Effector CD4-positive, alpha-beta T cell (primary cell): ENCODE measurements around the gene RAB23.

Experiments
- DNase-seq: peaks from one replicate; pipeline ENCODE4 v3.0.0-alpha.2; 2020

RAB23 gene

GRCh38 chr6:57242505-57242904 lies 20.4 kb upstream of the RAB23 start:
- DNase-seq: no peak

GRCh38 chr6:57226221-57226620 lies 4.1 kb upstream of the RAB23 start:
- no peak for DNase-seq

GRCh38 chr6:57224769-57225515 lies 2.8 kb upstream of the RAB23 start:
- no peak for DNase-seq

GRCh38 chr6:57222743-57223077 lies 603 bp upstream of the RAB23 start:
- no peak for DNase-seq

- peak; percentile 42 for DNase-seq
Observed at GRCh38 chr6:57221191-57221935, 744 bp downstream of the RAB23 start.

- no peak for DNase-seq
Observed at GRCh38 chr6:57220083-57220703, 1.9 kb downstream of the RAB23 start.

GRCh38 chr6:57217270-57217669 lies 4.8 kb downstream of the RAB23 start:
- no peak for DNase-seq

- no peak for DNase-seq
Observed at GRCh38 chr6:57216235-57217101, 5.6 kb downstream of the RAB23 start.

- no peak for DNase-seq
Observed at GRCh38 chr6:57215260-57215659, 6.8 kb downstream of the RAB23 start.

GRCh38 chr6:57210060-57210459 lies 12.0 kb downstream of the RAB23 start:
- DNase-seq: no peak

- DNase-seq: no peak
Observed at GRCh38 chr6:57209030-57209429, 13.1 kb downstream of the RAB23 start.

GRCh38 chr6:57207872-57208271 lies 14.2 kb downstream of the RAB23 start:
- DNase-seq: no peak

- no peak for DNase-seq
Observed at GRCh38 chr6:57207141-57207540, 15.0 kb downstream of the RAB23 start.

- DNase-seq: no peak
Observed at GRCh38 chr6:57205550-57206328, 16.4 kb downstream of the RAB23 start.

GRCh38 chr6:57201718-57202117 lies 20.4 kb downstream of the RAB23 start:
- DNase-seq: no peak

GRCh38 chr6:57198926-57199636 lies 23.0 kb downstream of the RAB23 start:
- DNase-seq: no peak

- DNase-seq: no peak
Observed at GRCh38 chr6:57195457-57195856, 26.6 kb downstream of the RAB23 start.

- DNase-seq: no peak
Observed at GRCh38 chr6:57193177-57193576, 28.9 kb downstream of the RAB23 start.

GRCh38 chr6:57190140-57190539 lies 32.0 kb downstream of the RAB23 start:
- no peak for DNase-seq

- no peak for DNase-seq
Observed at GRCh38 chr6:57183336-57183735, 38.8 kb downstream of the RAB23 start.

- DNase-seq: no peak
Observed at GRCh38 chr6:57182017-57182432, 40.1 kb downstream of the RAB23 start.

- DNase-seq: no peak
Observed at GRCh38 chr6:57180596-57180995, 41.5 kb downstream of the RAB23 start.
